Peyer's patch (tissue), 4 donors: Measurements from ENCODE around the gene USP24. TPM values are rescaled to one million over a fixed set of nuclear protein-coding genes. Genes with fewer than 3 reads are reported as not detected.
"Not testable (repeated sequence)": the region's sequence is repeated elsewhere in the genome, so short reads cannot be mapped to it uniquely, and the experiment has no call there.

Experiments
- DNase-seq, 3 donors: peaks; one replicate each; pipeline ENCODE4 v3.0.0-alpha.2; 2017 to 2019
- H3K27ac ChIP-seq, 4 donors: fragments of 200-600 bp; sonication (generic); one replicate each; pipeline ENCODE4 v1.5.1; 2016 to 2019
- H3K27me3 ChIP-seq, 2 donors: fragments of 200-600 bp; sonication (generic); one replicate each; pipeline ENCODE4 v1.5.1; 2019
- H3K36me3 ChIP-seq, 3 donors: fragments of 200-600 bp; sonication (generic); one replicate each; pipeline ENCODE4 v1.5.1; 2016 to 2019
- H3K4me1 ChIP-seq, 4 donors: fragments of 200-600 bp; sonication (generic); one replicate each; pipeline ENCODE4 v1.5.1; 2016 to 2019
- H3K4me3 ChIP-seq, 4 donors: fragments of 200-600 bp; sonication (generic); 1 replicate in 3 of 4; 2 replicates in 1 of 4; pipeline ENCODE4 v1.5.1; 2016 to 2019; ENCODE audit warnings: mild to moderate bottlenecking in 1 of 4
- H3K9me3 ChIP-seq, 4 donors: fragments of 200-600 bp; sonication (generic); one replicate each; pipeline ENCODE4 v1.5.1; 2016 to 2019; ENCODE audit warnings: mild to moderate bottlenecking in 1 of 4
- CTCF ChIP-seq, 6 experiments: fragments of 450-650 bp in 4 of 6; fragments of 200-600 bp in 2 of 6; sonication (generic) in 1 of 6; IDR thresholded peaks; one replicate each; pipeline ENCODE4 v1.5.1; 2017 to 2019; ENCODE audit warnings: antibody characterized with exemption in 6 of 6, mild to moderate bottlenecking in 3 of 6, moderate library complexity in 1 of 6
- POLR2A ChIP-seq, 2 donors: fragments of 450-650 bp; IDR thresholded peaks; one replicate each; pipeline ENCODE4 v1.5.1; 2017; ENCODE audit warnings: antibody characterized with exemption in 2 of 2, mild to moderate bottlenecking in 2 of 2, moderate library complexity in 2 of 2
- total RNA-seq, 4 donors: library from RNA; depleted of rRNA; stranded (reverse); fragments of >200 nt; gene quantifications; one replicate each; pipeline ENCODE4 v1.1.0, GENCODE V29; 2016

USP24 gene
- total RNA-seq, 4 donors from 2014 or later, result 37.1 to 130 (median 47.0) TPM

- DNase-seq, result no peak
- Histone ChIP-seq H3K27me3 (no peaks in the 10 kb centered on the region), H3K4me1 (no peaks in the 10 kb centered on the region), H3K9me3 (no peaks in the 10 kb centered on the region), H3K36me3 (no peaks in the 10 kb centered on the region), H3K27ac (no peak overlapping the region), H3K4me3 (no peak overlapping the region)
- TF ChIP-seq POLR2A (IDR thresholded peaks at IDR 0.05), result no peak
- no peak for TF ChIP-seq CTCF (IDR thresholded peaks at IDR 0.05)
Observed at GRCh38 chr1:55234016-55234415, 18.9 kb upstream of the USP24 start.

- no peaks in the 10 kb centered on the region for H3K9me3 ChIP-seq
- no peak for DNase-seq
- H3K4me3 ChIP-seq, result no peak overlapping the region
- no peaks in the 10 kb centered on the region for H3K27me3 ChIP-seq
- H3K36me3 ChIP-seq, result no peaks in the 10 kb centered on the region
- H3K27ac ChIP-seq, result no peak overlapping the region
- TF ChIP-seq POLR2A (IDR thresholded peaks at IDR 0.05) (no peak), CTCF (IDR thresholded peaks at IDR 0.05) (no peak)
- H3K4me1 ChIP-seq, result no peaks in the 10 kb centered on the region
Observed at GRCh38 chr1:55233145-55233777, 18.1 kb upstream of the USP24 start.

- Histone ChIP-seq H3K4me3 (no peak overlapping the region), H3K4me1 (no peaks in the 10 kb centered on the region), H3K36me3 (no peaks in the 10 kb centered on the region), H3K27ac (no peak overlapping the region), H3K9me3 (peaks cover 0 to 3% (median 0%) of the 10 kb centered on the region in 4 donors), H3K27me3 (no peaks in the 10 kb centered on the region)
- TF ChIP-seq CTCF (IDR thresholded peaks at IDR 0.05), result no peak
- TF ChIP-seq POLR2A (IDR thresholded peaks at IDR 0.05), result no peak
- no peak for DNase-seq
Observed at GRCh38 chr1:55232448-55233144, 17.4 kb upstream of the USP24 start.

- Histone ChIP-seq H3K36me3 (no peaks in the 10 kb centered on the region), H3K9me3 (peaks cover 0 to 6% (median 0%) of the 10 kb centered on the region in 4 donors), H3K4me3 (no peak overlapping the region), H3K4me1 (no peaks in the 10 kb centered on the region), H3K27me3 (no peaks in the 10 kb centered on the region), H3K27ac (no peak overlapping the region)
- TF ChIP-seq CTCF (IDR thresholded peaks at IDR 0.05), result no peak
- no peak for TF ChIP-seq POLR2A (IDR thresholded peaks at IDR 0.05)
- no peak for DNase-seq
Observed at GRCh38 chr1:55231745-55232144, 16.6 kb upstream of the USP24 start.

- H3K27ac ChIP-seq, result no peak overlapping the region
- H3K36me3 ChIP-seq, result no peaks in the 10 kb centered on the region
- DNase-seq, result no peak
- H3K27me3 ChIP-seq, result no peaks in the 10 kb centered on the region
- no peak for TF ChIP-seq POLR2A (IDR thresholded peaks at IDR 0.05)
- TF ChIP-seq CTCF (IDR thresholded peaks at IDR 0.05), result no peak
- H3K4me3 ChIP-seq, result no peak overlapping the region
- peaks cover 0 to 6% (median 0%) of the 10 kb centered on the region in 4 donors for H3K9me3 ChIP-seq
- no peaks in the 10 kb centered on the region for H3K4me1 ChIP-seq
Observed at GRCh38 chr1:55230659-55231058, 15.5 kb upstream of the USP24 start.

GRCh38 chr1:55229726-55230125 lies 14.6 kb upstream of the USP24 start:
- not testable (repeated sequence) for DNase-seq, H3K27me3 ChIP-seq, H3K9me3 ChIP-seq, H3K4me1 ChIP-seq, H3K27ac ChIP-seq, H3K36me3 ChIP-seq, H3K4me3 ChIP-seq
